ENCODE results near the gene MYL12B.

DNA sequence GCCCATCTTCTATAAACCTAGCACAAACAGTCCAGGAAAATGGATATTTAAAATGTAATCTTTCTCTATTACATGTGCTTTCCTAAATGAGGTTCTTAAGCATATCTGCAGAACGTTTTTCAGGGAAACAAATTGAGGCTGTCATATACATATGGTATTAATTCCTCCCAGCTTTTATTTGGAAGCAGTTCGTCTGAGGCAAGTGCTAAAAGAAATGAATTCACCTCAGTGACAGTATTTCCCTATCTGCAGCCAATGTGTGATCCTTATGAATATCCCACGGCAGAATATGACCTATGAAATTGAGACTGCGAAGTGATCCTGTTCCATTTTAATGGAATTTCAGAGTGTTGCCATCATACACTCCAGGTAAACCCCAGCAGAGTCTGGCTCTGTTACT lies 49.3 kb upstream of the MYL12B start:
- TF ChIP-seq ZNF274 (IDR thresholded peaks at IDR 0.05; ENCODE audit: low read depth, low read length) (no peak), SUZ12 (IDR thresholded peaks at IDR 0.05; ENCODE audit: extremely low read depth, insufficient read depth, insufficient read length) (no peak), YY1 (IDR thresholded peaks at IDR 0.05; ENCODE audit: insufficient read depth, insufficient read length) (no peak)
